Trophoblast cell (in vitro differentiated cells and primary cell): ENCODE data around the gene TMEM135.

Experiments
- DNase-seq, 2 donors: peaks; one replicate each; pipeline ENCODE4 v3.0.0-alpha.2; 2016
- H2AFZ ChIP-seq: 2 replicates; pipeline ENCODE4 v1.6.1; 2013; ENCODE audit warnings: low read length, moderate library complexity, mild to moderate bottlenecking; ENCODE audit not compliant: insufficient read depth, poor library complexity
- H2AK5ac ChIP-seq: 2 replicates; pipeline ENCODE4 v1.6.1; 2013; ENCODE audit warnings: mild to moderate bottlenecking, low read length
- H2BK120ac ChIP-seq: 2 replicates; pipeline ENCODE4 v1.6.1; 2013; ENCODE audit warnings: low read length, mild to moderate bottlenecking, moderate library complexity; ENCODE audit not compliant: insufficient read depth, poor library complexity
- H2BK12ac ChIP-seq: 2 replicates; pipeline ENCODE4 v1.6.1; 2013; ENCODE audit warnings: mild to moderate bottlenecking, low read length, moderate library complexity
- H2BK5ac ChIP-seq: 2 replicates; pipeline ENCODE4 v1.6.1; 2013; ENCODE audit warnings: low read length, low read depth, moderate library complexity, mild to moderate bottlenecking; ENCODE audit not compliant: poor library complexity
- H3K14ac ChIP-seq: 2 replicates; pipeline ENCODE4 v1.6.1; 2013; ENCODE audit warnings: mild to moderate bottlenecking, low read length
- H3K18ac ChIP-seq: 2 replicates; pipeline ENCODE4 v1.6.1; 2013; ENCODE audit warnings: mild to moderate bottlenecking, low read length
- H3K23ac ChIP-seq: 2 replicates; pipeline ENCODE4 v1.6.1; 2013; ENCODE audit warnings: low read length
- H3K27ac ChIP-seq: 2 replicates; pipeline ENCODE4 v1.5.1; 2013; ENCODE audit warnings: low read depth, mild to moderate bottlenecking, inconsistent platforms, low read length, moderate library complexity
- H3K27me3 ChIP-seq: 2 replicates; pipeline ENCODE4 v1.6.1; 2013; ENCODE audit warnings: inconsistent platforms, mild to moderate bottlenecking, low read length, moderate library complexity; ENCODE audit not compliant: insufficient read depth
- H3K36me3 ChIP-seq, 2 experiments: 1 replicate in 1 of 2; 2 replicates in 1 of 2; pipeline ENCODE4 v1.6.1; 2013; ENCODE audit warnings: low read length in 2 of 2, mild to moderate bottlenecking in 2 of 2, moderate library complexity in 1 of 2; ENCODE audit not compliant: insufficient read depth in 2 of 2, control insufficient read depth in 1 of 2
- H3K4ac ChIP-seq: 2 replicates; pipeline ENCODE4 v1.6.1; 2013; ENCODE audit warnings: low read depth, mild to moderate bottlenecking, low read length, moderate library complexity
- H3K4me1 ChIP-seq, 2 experiments: 1 replicate in 1 of 2; 2 replicates in 1 of 2; pipeline ENCODE4 v1.6.1; 2013; ENCODE audit warnings: low read length in 2 of 2, mild to moderate bottlenecking in 2 of 2, moderate library complexity in 1 of 2; ENCODE audit not compliant: insufficient read depth in 2 of 2, control insufficient read depth in 1 of 2
- H3K4me2 ChIP-seq: 2 replicates; pipeline ENCODE4 v1.6.1; 2013; ENCODE audit warnings: inconsistent platforms, mild to moderate bottlenecking, low read length, moderate library complexity
- H3K4me3 ChIP-seq: 2 replicates; pipeline ENCODE4 v1.5.1; 2013; ENCODE audit warnings: mild to moderate bottlenecking, low read depth, low read length, inconsistent platforms
- H3K79me1 ChIP-seq: one replicate; pipeline ENCODE4 v1.6.1; 2013; ENCODE audit warnings: low read length
- H3K79me2 ChIP-seq: 2 replicates; pipeline ENCODE4 v1.6.1; 2013; ENCODE audit warnings: low read length, mild to moderate bottlenecking; ENCODE audit not compliant: control insufficient read depth, insufficient read depth, poor library complexity
- H3K9ac ChIP-seq: 2 replicates; pipeline ENCODE4 v1.6.1; 2013; ENCODE audit warnings: mild to moderate bottlenecking, low read length
- H3K9me3 ChIP-seq: 2 replicates; pipeline ENCODE4 v1.6.1; 2013; ENCODE audit warnings: low read depth, mild to moderate bottlenecking, control low read depth, inconsistent platforms, low read length; ENCODE audit not compliant: insufficient read depth
- H4K12ac ChIP-seq: 2 replicates; pipeline ENCODE4 v1.6.1; 2013; ENCODE audit warnings: low read depth, mild to moderate bottlenecking, low read length, moderate library complexity
- H4K8ac ChIP-seq: 2 replicates; pipeline ENCODE4 v1.6.1; 2013; ENCODE audit warnings: low read depth, mild to moderate bottlenecking, low read length, moderate library complexity
- H4K91ac ChIP-seq: one replicate; pipeline ENCODE4 v1.6.1; 2013; ENCODE audit warnings: low read depth, mild to moderate bottlenecking, low read length, moderate library complexity
- WGBS: extraction: QIAGEN DNeasy Blood & Tissue Kit; methylation state at CpG from one replicate; pipeline ENCODE4 v1.1.7; 2013; ENCODE audit warnings: missing lambda C conversion rate; ENCODE audit not compliant: insufficient read length, insufficient coverage; ENCODE audit errors: extremely low coverage; 5-methylcytosine and 5-hydroxymethylcytosine counted together

The TMEM135 gene

DNA sequence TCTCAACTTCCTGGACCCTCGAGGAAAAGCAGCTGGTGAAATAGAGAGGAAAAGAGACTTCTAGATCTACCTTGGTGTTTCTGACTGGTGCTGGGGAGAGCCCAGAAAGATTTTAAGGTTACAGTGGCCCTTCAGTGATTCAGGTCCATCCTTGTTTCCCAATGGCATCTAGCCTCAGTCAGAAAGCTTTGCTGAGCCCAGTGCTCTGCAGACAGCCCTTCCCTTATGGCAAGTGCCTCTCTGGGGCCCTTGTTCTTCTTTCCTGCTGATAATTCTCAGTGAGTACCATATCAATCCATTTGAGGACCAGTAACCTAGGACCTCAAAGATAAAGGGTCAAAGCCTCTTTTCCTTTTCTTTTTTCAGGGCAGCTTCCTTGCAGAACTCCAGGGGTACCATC, 25.1 kb upstream of the TMEM135 start:
- H3K4me3 ChIP-seq, result no peak overlapping the region
- H3K27me3 ChIP-seq, result no peaks in the 10 kb centered on the region
- H3K14ac ChIP-seq, result no peak overlapping the region
- no peak for DNase-seq
- no peak overlapping the region for H3K4me2 ChIP-seq
- no peaks in the 10 kb centered on the region for H3K79me1 ChIP-seq
- no peak overlapping the region for H2BK12ac ChIP-seq
- no peak overlapping the region for H2AK5ac ChIP-seq
- WGBS, result no CpG with 5 or more reads among the region's 1 CpG
- no peak overlapping the region for H2BK120ac ChIP-seq
- H3K18ac ChIP-seq, result no peak overlapping the region
- no peaks in the 10 kb centered on the region for H3K9me3 ChIP-seq
- no peaks in the 10 kb centered on the region for H3K36me3 ChIP-seq
- H3K4ac ChIP-seq, result no peak overlapping the region
- no peak overlapping the region for H4K8ac ChIP-seq
- no peak overlapping the region for H3K27ac ChIP-seq
- no peak overlapping the region for H3K23ac ChIP-seq
- H2BK5ac ChIP-seq, result no peak overlapping the region
- no peaks in the 10 kb centered on the region for H3K4me1 ChIP-seq
- no peaks in the 10 kb centered on the region for H3K79me2 ChIP-seq
- no peak overlapping the region for H4K91ac ChIP-seq
- no peak overlapping the region for H2AFZ ChIP-seq
- H3K9ac ChIP-seq, result no peak overlapping the region
- no peak overlapping the region for H4K12ac ChIP-seq

GRCh38 chr11:87013912-87014825, 23.6 kb upstream of the TMEM135 start:
- Histone ChIP-seq H2BK5ac (no peak overlapping the region), H4K12ac (no peak overlapping the region), H3K9me3 (no peaks in the 10 kb centered on the region), H2AFZ (no peak overlapping the region), H2BK12ac (no peak overlapping the region), H3K4ac (no peak overlapping the region), H3K23ac (no peak overlapping the region), H3K4me1 (no peaks in the 10 kb centered on the region), H3K4me3 (no peak overlapping the region), H2BK120ac (no peak overlapping the region), H3K36me3 (no peaks in the 10 kb centered on the region), H4K8ac (no peak overlapping the region), H3K27ac (no peak overlapping the region), H3K79me1 (no peaks in the 10 kb centered on the region), H3K4me2 (no peak overlapping the region), H4K91ac (no peak overlapping the region), H3K9ac (no peak overlapping the region), H2AK5ac (no peak overlapping the region), H3K27me3 (no peaks in the 10 kb centered on the region), H3K18ac (no peak overlapping the region), H3K14ac (no peak overlapping the region), H3K79me2 (no peaks in the 10 kb centered on the region)
- DNase-seq, result no peak
- no CpG with 5 or more reads among the region's 5 CpGs for WGBS

GRCh38 chr11:87015645-87016044, 22.1 kb upstream of the TMEM135 start:
- no peak overlapping the region for H2BK12ac ChIP-seq
- no peak overlapping the region for H3K23ac ChIP-seq
- no peak overlapping the region for H2AK5ac ChIP-seq
- no peak overlapping the region for H3K18ac ChIP-seq
- no peaks in the 10 kb centered on the region for H3K36me3 ChIP-seq
- peak in 1 of 2 donors; percentile 70 for DNase-seq
- no peak overlapping the region for H2AFZ ChIP-seq
- no peak overlapping the region for H3K4ac ChIP-seq
- H3K79me2 ChIP-seq, result no peaks in the 10 kb centered on the region
- no peaks in the 10 kb centered on the region for H3K79me1 ChIP-seq
- H4K8ac ChIP-seq, result no peak overlapping the region
- no peaks in the 10 kb centered on the region for H3K27me3 ChIP-seq
- H4K91ac ChIP-seq, result no peak overlapping the region
- no peak overlapping the region for H4K12ac ChIP-seq
- no peak overlapping the region for H2BK120ac ChIP-seq
- no peak overlapping the region for H3K27ac ChIP-seq
- H3K9me3 ChIP-seq, result no peaks in the 10 kb centered on the region
- no peak overlapping the region for H3K4me3 ChIP-seq
- H3K4me1 ChIP-seq, result no peaks in the 10 kb centered on the region
- no peak overlapping the region for H2BK5ac ChIP-seq
- no peak overlapping the region for H3K4me2 ChIP-seq
- WGBS, result no CpG with 5 or more reads among the region's 10 CpGs
- H3K9ac ChIP-seq, result no peak overlapping the region
- no peak overlapping the region for H3K14ac ChIP-seq

GRCh38 chr11:87019613-87020271, 18.0 kb upstream of the TMEM135 start:
- Histone ChIP-seq H2BK120ac (no peak overlapping the region), H3K4me2 (no peak overlapping the region), H3K9me3 (no peaks in the 10 kb centered on the region), H3K27me3 (no peaks in the 10 kb centered on the region), H4K12ac (no peak overlapping the region), H3K27ac (no peak overlapping the region), H4K8ac (no peak overlapping the region), H3K23ac (no peak overlapping the region), H3K9ac (no peak overlapping the region), H2AK5ac (no peak overlapping the region), H3K18ac (no peak overlapping the region), H3K36me3 (no peaks in the 10 kb centered on the region), H3K4me1 (peaks cover 0 to 3% of the 10 kb centered on the region in 2 experiments), H2AFZ (no peak overlapping the region), H3K79me1 (no peaks in the 10 kb centered on the region), H2BK12ac (no peak overlapping the region), H2BK5ac (no peak overlapping the region), H4K91ac (no peak overlapping the region), H3K4ac (no peak overlapping the region), H3K14ac (no peak overlapping the region), H3K4me3 (no peak overlapping the region), H3K79me2 (no peaks in the 10 kb centered on the region)
- DNase-seq, result no peak
- WGBS, result no CpG with 5 or more reads among the region's 1 CpG
